GM23338 (cell line): ENCODE data around the gene MAD1L1. TPM values are rescaled to one million over a fixed set of nuclear protein-coding genes. Genes with fewer than 3 reads are reported as not detected.

Source experiments
- ATAC-seq: fragments of 200-7000 bp; cut with Tn5 transposase; 3 replicates; pipeline ENCODE4 v1.9.1; 2020
- DNase-seq: peaks from one replicate; pipeline ENCODE4 v3.0.0-alpha.2; 2015; ENCODE audit warnings: low spot score
- H2AFZ ChIP-seq: fragments of 200-600 bp; sonication (generic); 2 replicates; pipeline ENCODE4 v1.8.0; 2016; ENCODE audit warnings: antibody characterized with exemption, mild to moderate bottlenecking, moderate library complexity
- H3F3A ChIP-seq: fragments of 200-600 bp; sonication (generic); replicated peaks from 2 replicates; pipeline ENCODE4 v1.8.0; 2017; ENCODE audit warnings: antibody characterized with exemption, mixed run types, low read depth
- H3K27ac ChIP-seq: fragments of 200-600 bp; sonication (generic); 2 replicates; pipeline ENCODE4 v1.6.1; 2016; ENCODE audit warnings: low read depth
- H3K27me3 ChIP-seq: fragments of 200-600 bp; sonication (generic); 2 replicates; pipeline ENCODE4 v1.8.0; 2016; ENCODE audit warnings: mild to moderate bottlenecking, mixed run types, moderate library complexity; ENCODE audit not compliant: insufficient read depth
- H3K36me3 ChIP-seq: fragments of 200-600 bp; sonication (generic); 2 replicates; pipeline ENCODE4 v1.8.0; 2016; ENCODE audit warnings: mild to moderate bottlenecking; ENCODE audit not compliant: insufficient read depth
- H3K4me1 ChIP-seq: fragments of 200-600 bp; sonication (generic); 2 replicates; pipeline ENCODE4 v1.8.0; 2016; ENCODE audit warnings: mild to moderate bottlenecking, moderate library complexity; ENCODE audit not compliant: insufficient read depth
- H3K4me2 ChIP-seq: fragments of 200-600 bp; sonication (generic); 2 replicates; pipeline ENCODE4 v1.7.1; 2017; ENCODE audit warnings: mixed run types
- H3K4me3 ChIP-seq: fragments of 200-600 bp; sonication (generic); 2 replicates; pipeline ENCODE4 v1.6.1; 2016; ENCODE audit warnings: mixed run types
- H3K79me2 ChIP-seq: fragments of 200-600 bp; sonication (generic); replicated peaks from 2 replicates; pipeline ENCODE4 v1.8.0; 2017; ENCODE audit warnings: mild to moderate bottlenecking; ENCODE audit not compliant: insufficient read depth
- H3K9me2 ChIP-seq: fragments of 200-600 bp; sonication (generic); 2 replicates; pipeline ENCODE4 v1.8.0; 2017; ENCODE audit not compliant: insufficient read depth
- H4K20me1 ChIP-seq: fragments of 200-600 bp; sonication (generic); replicated peaks from 2 replicates; pipeline ENCODE4 v1.8.0; 2017; ENCODE audit warnings: mild to moderate bottlenecking; ENCODE audit not compliant: insufficient read depth
- H3K27ac Mint-ChIP-seq: 2 replicates; pipeline ENCODE4 v1.8.0; 2020; ENCODE audit warnings: inconsistent platforms, mild to moderate bottlenecking, moderate library complexity, mixed read lengths
- H3K27me3 Mint-ChIP-seq: 3 replicates; pipeline ENCODE4 v1.8.0; 2022; ENCODE audit warnings: low read depth, mild to moderate bottlenecking, moderate library complexity, mixed read lengths, inconsistent platforms; ENCODE audit not compliant: insufficient read depth, poor library complexity
- H3K36me3 Mint-ChIP-seq: 3 replicates; pipeline ENCODE4 v1.8.0; 2021; ENCODE audit warnings: low read depth, mild to moderate bottlenecking, inconsistent platforms, moderate library complexity, mixed read lengths
- H3K4me1 Mint-ChIP-seq: 3 replicates; pipeline ENCODE4 v1.8.0; 2020; ENCODE audit warnings: mild to moderate bottlenecking, inconsistent platforms, mixed read lengths
- H3K4me3 Mint-ChIP-seq: 3 replicates; pipeline ENCODE4 v1.8.0; 2021; ENCODE audit warnings: moderate library complexity, mild to moderate bottlenecking, inconsistent platforms, mixed read lengths
- H3K9me3 Mint-ChIP-seq: 3 replicates; pipeline ENCODE4 v1.8.0; 2020; ENCODE audit warnings: moderate library complexity, mild to moderate bottlenecking, inconsistent platforms, mixed read lengths
- CREB1 ChIP-seq: fragments of 250-450 bp; sonication (Bioruptor Pico); IDR thresholded peaks from 2 replicates; pipeline ENCODE4 v1.5.0; 2020; ENCODE audit warnings: low read depth, mild to moderate bottlenecking, moderate library complexity
- EZH2phosphoT487 ChIP-seq: fragments of 200-600 bp; sonication (generic); IDR thresholded peaks from one replicate; pipeline ENCODE4 v1.8.1; 2018; ENCODE audit warnings: antibody characterized with exemption; ENCODE audit not compliant: unreplicated experiment
- JUNB ChIP-seq: IDR thresholded peaks from one replicate; pipeline ENCODE4 v1.6.1; 2016; ENCODE audit warnings: antibody characterized with exemption; ENCODE audit not compliant: unreplicated experiment
- POLR2AphosphoS5 ChIP-seq: IDR thresholded peaks from 2 replicates; pipeline ENCODE4 v1.6.1; 2016; ENCODE audit warnings: antibody characterized with exemption, low read depth
- ZNF114 ChIP-seq: fragments of 250-450 bp; sonication (Bioruptor Pico); IDR thresholded peaks from 2 replicates; pipeline ENCODE4 v1.5.0; 2020; ENCODE audit warnings: mild to moderate bottlenecking, moderate library complexity
- ZNF331 ChIP-seq: fragments of 250-450 bp; sonication (Bioruptor Pico); IDR thresholded peaks from 2 replicates; pipeline ENCODE4 v1.5.0; 2020; ENCODE audit warnings: low read depth, mild to moderate bottlenecking, moderate library complexity
- polyA plus RNA-seq: library from polyadenylated mRNA; unstranded; fragments of >200 nt; fragmentation: Nextera tagmentation; extraction: Ambion mirVana; gene quantifications from 2 replicates; pipeline ENCODE4 v1.2.1, GENCODE V29; 2016
- total RNA-seq: library from RNA; depleted of rRNA; stranded (reverse); fragments of >200 nt; shearing (Covaris generic); gene quantifications from 2 replicates; pipeline ENCODE4 v1.2.3, GENCODE V29; 2014
- TF ChIP-seq, protein P1 (sequence below): IDR thresholded peaks from 2 replicates; pipeline ENCODE4 v1.6.1; 2016; ENCODE audit warnings: antibody characterized with exemption
- TF ChIP-seq, protein P2 (sequence below), 2 experiments: fragments of 200-600 bp in 1 of 2; sonication (generic) in 1 of 2; conservative IDR thresholded peaks; 2 replicates each; pipeline versions ENCODE4 v1.5.1 to v1.6.1; 2016 to 2017; ENCODE audit warnings: antibody characterized with exemption in 2 of 2, low read depth in 2 of 2, mild to moderate bottlenecking in 2 of 2, moderate library complexity in 1 of 2
- TF ChIP-seq, protein P3 (sequence below): fragments of 250-450 bp; sonication (Bioruptor Pico); IDR thresholded peaks from 2 replicates; pipeline ENCODE4 v1.5.0; 2020; ENCODE audit warnings: mild to moderate bottlenecking, moderate library complexity

Gene MAD1L1
- total and polyA plus RNA-seq, 2 experiments from 2014 or later: 40.3 to 59.3 TPM

- Mint-ChIP-seq H3K27ac (no peak overlapping the region), H3K4me1 (no peaks in the 10 kb centered on the region), H3K4me3 (no peak overlapping the region), H3K9me3 (no peaks in the 10 kb centered on the region; the same call in 2 of the 3 replicates), H3K36me3 (peaks cover 25% of the 10 kb centered on the region), H3K27me3 (peaks cover 11% of the 10 kb centered on the region)
- Histone ChIP-seq H3K9me2 (no peaks in the 10 kb centered on the region), H4K20me1 (no peaks in the 10 kb centered on the region), H3K27me3 (no peaks in the 10 kb centered on the region), H3K4me1 (no peaks in the 10 kb centered on the region), H3F3A (no peaks in the 10 kb centered on the region), H3K4me3 (no peak overlapping the region), H3K36me3 (no peaks in the 10 kb centered on the region), H3K27ac (no peak overlapping the region), H3K79me2 (no peaks in the 10 kb centered on the region), H2AFZ (no peak overlapping the region), H3K4me2 (no peak overlapping the region)
- no peak for ATAC-seq
- TF ChIP-seq, protein P1, sequence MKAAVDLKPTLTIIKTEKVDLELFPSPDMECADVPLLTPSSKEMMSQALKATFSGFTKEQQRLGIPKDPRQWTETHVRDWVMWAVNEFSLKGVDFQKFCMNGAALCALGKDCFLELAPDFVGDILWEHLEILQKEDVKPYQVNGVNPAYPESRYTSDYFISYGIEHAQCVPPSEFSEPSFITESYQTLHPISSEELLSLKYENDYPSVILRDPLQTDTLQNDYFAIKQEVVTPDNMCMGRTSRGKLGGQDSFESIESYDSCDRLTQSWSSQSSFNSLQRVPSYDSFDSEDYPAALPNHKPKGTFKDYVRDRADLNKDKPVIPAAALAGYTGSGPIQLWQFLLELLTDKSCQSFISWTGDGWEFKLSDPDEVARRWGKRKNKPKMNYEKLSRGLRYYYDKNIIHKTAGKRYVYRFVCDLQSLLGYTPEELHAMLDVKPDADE: no peak
- no peak for TF ChIP-seq POLR2AphosphoS5
- no peak for TF ChIP-seq CREB1 (CRISPR knock-in tag)
- TF ChIP-seq ZNF331 (CRISPR knock-in tag): no peak
- TF ChIP-seq, protein P2, sequence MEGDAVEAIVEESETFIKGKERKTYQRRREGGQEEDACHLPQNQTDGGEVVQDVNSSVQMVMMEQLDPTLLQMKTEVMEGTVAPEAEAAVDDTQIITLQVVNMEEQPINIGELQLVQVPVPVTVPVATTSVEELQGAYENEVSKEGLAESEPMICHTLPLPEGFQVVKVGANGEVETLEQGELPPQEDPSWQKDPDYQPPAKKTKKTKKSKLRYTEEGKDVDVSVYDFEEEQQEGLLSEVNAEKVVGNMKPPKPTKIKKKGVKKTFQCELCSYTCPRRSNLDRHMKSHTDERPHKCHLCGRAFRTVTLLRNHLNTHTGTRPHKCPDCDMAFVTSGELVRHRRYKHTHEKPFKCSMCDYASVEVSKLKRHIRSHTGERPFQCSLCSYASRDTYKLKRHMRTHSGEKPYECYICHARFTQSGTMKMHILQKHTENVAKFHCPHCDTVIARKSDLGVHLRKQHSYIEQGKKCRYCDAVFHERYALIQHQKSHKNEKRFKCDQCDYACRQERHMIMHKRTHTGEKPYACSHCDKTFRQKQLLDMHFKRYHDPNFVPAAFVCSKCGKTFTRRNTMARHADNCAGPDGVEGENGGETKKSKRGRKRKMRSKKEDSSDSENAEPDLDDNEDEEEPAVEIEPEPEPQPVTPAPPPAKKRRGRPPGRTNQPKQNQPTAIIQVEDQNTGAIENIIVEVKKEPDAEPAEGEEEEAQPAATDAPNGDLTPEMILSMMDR (conservative IDR thresholded peaks at IDR 0.05; ENCODE audit: low read depth in 2 of 2): no peak
- no peak for TF ChIP-seq EZH2phosphoT487
- TF ChIP-seq ZNF114 (CRISPR knock-in tag): no peak
- no peak for TF ChIP-seq JUNB
- TF ChIP-seq, protein P3, sequence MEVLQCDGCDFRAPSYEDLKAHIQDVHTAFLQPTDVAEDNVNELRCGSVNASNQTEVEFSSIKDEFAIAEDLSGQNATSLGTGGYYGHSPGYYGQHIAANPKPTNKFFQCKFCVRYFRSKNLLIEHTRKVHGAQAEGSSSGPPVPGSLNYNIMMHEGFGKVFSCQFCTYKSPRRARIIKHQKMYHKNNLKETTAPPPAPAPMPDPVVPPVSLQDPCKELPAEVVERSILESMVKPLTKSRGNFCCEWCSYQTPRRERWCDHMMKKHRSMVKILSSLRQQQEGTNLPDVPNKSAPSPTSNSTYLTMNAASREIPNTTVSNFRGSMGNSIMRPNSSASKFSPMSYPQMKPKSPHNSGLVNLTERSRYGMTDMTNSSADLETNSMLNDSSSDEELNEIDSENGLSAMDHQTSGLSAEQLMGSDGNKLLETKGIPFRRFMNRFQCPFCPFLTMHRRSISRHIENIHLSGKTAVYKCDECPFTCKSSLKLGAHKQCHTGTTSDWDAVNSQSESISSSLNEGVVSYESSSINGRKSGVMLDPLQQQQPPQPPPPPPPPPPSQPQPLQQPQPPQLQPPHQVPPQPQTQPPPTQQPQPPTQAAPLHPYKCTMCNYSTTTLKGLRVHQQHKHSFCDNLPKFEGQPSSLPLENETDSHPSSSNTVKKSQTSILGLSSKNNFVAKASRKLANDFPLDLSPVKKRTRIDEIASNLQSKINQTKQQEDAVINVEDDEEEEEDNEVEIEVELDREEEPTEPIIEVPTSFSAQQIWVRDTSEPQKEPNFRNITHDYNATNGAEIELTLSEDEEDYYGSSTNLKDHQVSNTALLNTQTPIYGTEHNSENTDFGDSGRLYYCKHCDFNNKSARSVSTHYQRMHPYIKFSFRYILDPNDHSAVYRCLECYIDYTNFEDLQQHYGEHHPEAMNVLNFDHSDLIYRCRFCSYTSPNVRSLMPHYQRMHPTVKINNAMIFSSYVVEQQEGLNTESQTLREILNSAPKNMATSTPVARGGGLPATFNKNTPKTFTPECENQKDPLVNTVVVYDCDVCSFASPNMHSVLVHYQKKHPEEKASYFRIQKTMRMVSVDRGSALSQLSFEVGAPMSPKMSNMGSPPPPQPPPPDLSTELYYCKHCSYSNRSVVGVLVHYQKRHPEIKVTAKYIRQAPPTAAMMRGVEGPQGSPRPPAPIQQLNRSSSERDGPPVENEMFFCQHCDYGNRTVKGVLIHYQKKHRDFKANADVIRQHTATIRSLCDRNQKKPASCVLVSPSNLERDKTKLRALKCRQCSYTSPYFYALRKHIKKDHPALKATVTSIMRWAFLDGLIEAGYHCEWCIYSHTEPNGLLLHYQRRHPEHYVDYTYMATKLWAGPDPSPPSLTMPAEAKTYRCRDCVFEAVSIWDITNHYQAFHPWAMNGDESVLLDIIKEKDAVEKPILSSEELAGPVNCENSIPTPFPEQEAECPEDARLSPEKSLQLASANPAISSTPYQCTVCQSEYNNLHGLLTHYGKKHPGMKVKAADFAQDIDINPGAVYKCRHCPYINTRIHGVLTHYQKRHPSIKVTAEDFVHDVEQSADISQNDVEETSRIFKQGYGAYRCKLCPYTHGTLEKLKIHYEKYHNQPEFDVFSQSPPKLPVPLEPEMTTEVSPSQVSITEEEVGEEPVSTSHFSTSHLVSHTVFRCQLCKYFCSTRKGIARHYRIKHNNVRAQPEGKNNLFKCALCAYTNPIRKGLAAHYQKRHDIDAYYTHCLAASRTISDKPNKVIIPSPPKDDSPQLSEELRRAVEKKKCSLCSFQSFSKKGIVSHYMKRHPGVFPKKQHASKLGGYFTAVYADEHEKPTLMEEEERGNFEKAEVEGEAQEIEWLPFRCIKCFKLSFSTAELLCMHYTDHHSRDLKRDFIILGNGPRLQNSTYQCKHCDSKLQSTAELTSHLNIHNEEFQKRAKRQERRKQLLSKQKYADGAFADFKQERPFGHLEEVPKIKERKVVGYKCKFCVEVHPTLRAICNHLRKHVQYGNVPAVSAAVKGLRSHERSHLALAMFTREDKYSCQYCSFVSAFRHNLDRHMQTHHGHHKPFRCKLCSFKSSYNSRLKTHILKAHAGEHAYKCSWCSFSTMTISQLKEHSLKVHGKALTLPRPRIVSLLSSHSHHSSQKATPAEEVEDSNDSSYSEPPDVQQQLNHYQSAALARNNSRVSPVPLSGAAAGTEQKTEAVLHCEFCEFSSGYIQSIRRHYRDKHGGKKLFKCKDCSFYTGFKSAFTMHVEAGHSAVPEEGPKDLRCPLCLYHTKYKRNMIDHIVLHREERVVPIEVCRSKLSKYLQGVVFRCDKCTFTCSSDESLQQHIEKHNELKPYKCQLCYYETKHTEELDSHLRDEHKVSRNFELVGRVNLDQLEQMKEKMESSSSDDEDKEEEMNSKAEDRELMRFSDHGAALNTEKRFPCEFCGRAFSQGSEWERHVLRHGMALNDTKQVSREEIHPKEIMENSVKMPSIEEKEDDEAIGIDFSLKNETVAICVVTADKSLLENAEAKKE: no peak
- DNase-seq: no peak
These were observed 28.9 kb upstream of the MAD1L1 start for GRCh38 chr7:2261611-2262010.
